H9 (cell line): ENCODE measurements around the gene MYEF2. TPM values are rescaled to one million over a fixed set of nuclear protein-coding genes. Genes with fewer than 3 reads are reported as not detected.

ENCODE experiments used
- DNase-seq: peaks from one replicate; pipeline ENCODE4 v3.0.0-alpha.2; 2017
- H2AFZ ChIP-seq: one replicate; pipeline ENCODE4 v1.6.1; 2013; ENCODE audit warnings: mild to moderate bottlenecking, low read length, control low read depth, moderate library complexity
- H2AK5ac ChIP-seq: 2 replicates; pipeline ENCODE4 v1.6.1; 2013; ENCODE audit warnings: low read length, control low read depth, mixed read lengths; ENCODE audit not compliant: insufficient read length
- H2BK120ac ChIP-seq: one replicate; pipeline ENCODE4 v1.6.1; 2013; ENCODE audit warnings: low read depth, mild to moderate bottlenecking, low read length, control low read depth, inconsistent platforms; ENCODE audit not compliant: poor library complexity, severe bottlenecking
- H2BK12ac ChIP-seq: 2 replicates; pipeline ENCODE4 v1.6.1; 2013; ENCODE audit warnings: low read length, control low read depth, mixed read lengths, low read depth; ENCODE audit not compliant: insufficient read length
- H2BK15ac ChIP-seq: 2 replicates; pipeline ENCODE4 v1.6.1; 2013; ENCODE audit warnings: low read depth, low read length, control low read depth
- H2BK20ac ChIP-seq: one replicate; pipeline ENCODE4 v1.6.1; 2013; ENCODE audit warnings: low read depth, mild to moderate bottlenecking, low read length, control low read depth, inconsistent platforms; ENCODE audit not compliant: poor library complexity, severe bottlenecking
- H2BK5ac ChIP-seq: 2 replicates; pipeline ENCODE4 v1.6.1; 2013; ENCODE audit warnings: low read length, control low read depth, mixed read lengths; ENCODE audit not compliant: insufficient read length
- H3K14ac ChIP-seq: 2 replicates; pipeline ENCODE4 v1.6.1; 2013; ENCODE audit warnings: low read length, control low read depth; ENCODE audit not compliant: insufficient read depth
- H3K18ac ChIP-seq: 2 replicates; pipeline ENCODE4 v1.6.1; 2013; ENCODE audit warnings: low read depth, mild to moderate bottlenecking, mixed read lengths, low read length, control low read depth; ENCODE audit not compliant: insufficient read length
- H3K23ac ChIP-seq: 2 replicates; pipeline ENCODE4 v1.6.1; 2013; ENCODE audit warnings: low read length, control low read depth, mixed read lengths, low read depth; ENCODE audit not compliant: insufficient read length
- H3K23me2 ChIP-seq: 2 replicates; pipeline ENCODE4 v1.6.1; 2013; ENCODE audit warnings: low read depth, mild to moderate bottlenecking, mixed read lengths, low read length, control low read depth; ENCODE audit not compliant: insufficient read length, poor library complexity, severe bottlenecking
- H3K27ac ChIP-seq: 2 replicates; pipeline ENCODE4 v1.5.1; 2013; ENCODE audit warnings: low read length, control low read depth, mixed read lengths, low read depth; ENCODE audit not compliant: insufficient read length
- H3K27me3 ChIP-seq: 2 replicates; pipeline ENCODE4 v1.6.1; 2013; ENCODE audit warnings: low read length, control low read depth, inconsistent platforms; ENCODE audit not compliant: insufficient read depth
- H3K4ac ChIP-seq: 2 replicates; pipeline ENCODE4 v1.6.1; 2013; ENCODE audit warnings: low read depth, mild to moderate bottlenecking, control low read depth, inconsistent platforms, low read length, moderate library complexity
- H3K4me1 ChIP-seq: 2 replicates; pipeline ENCODE4 v1.6.1; 2013; ENCODE audit warnings: low read length, control low read depth, inconsistent platforms; ENCODE audit not compliant: insufficient read depth
- H3K4me2 ChIP-seq: 2 replicates; pipeline ENCODE4 v1.6.1; 2013; ENCODE audit warnings: low read length, control low read depth, mixed read lengths; ENCODE audit not compliant: insufficient read length, insufficient read depth
- H3K56ac ChIP-seq: 2 replicates; pipeline ENCODE4 v1.6.1; 2013; ENCODE audit warnings: low read depth, mild to moderate bottlenecking, mixed read lengths, low read length, control low read depth; ENCODE audit not compliant: insufficient read length
- H3K79me1 ChIP-seq: 2 replicates; pipeline ENCODE4 v1.6.1; 2013; ENCODE audit warnings: low read depth, mild to moderate bottlenecking, moderate library complexity, low read length, control low read depth, inconsistent platforms; ENCODE audit not compliant: insufficient read depth, poor library complexity, severe bottlenecking
- H3K79me2 ChIP-seq: 2 replicates; pipeline ENCODE4 v1.6.1; 2013; ENCODE audit warnings: low read length, control low read depth, inconsistent platforms; ENCODE audit not compliant: insufficient read depth
- H3K9ac ChIP-seq: 2 replicates; pipeline ENCODE4 v1.6.1; 2013; ENCODE audit warnings: low read length, control low read depth, mixed read lengths; ENCODE audit not compliant: insufficient read length; ENCODE audit errors: extremely low read depth
- H3K9me3 ChIP-seq: one replicate; pipeline ENCODE4 v1.6.1; 2013; ENCODE audit warnings: low read depth, low read length, inconsistent platforms; ENCODE audit not compliant: control insufficient read depth
- H3T11ph ChIP-seq: one replicate; pipeline ENCODE4 v1.6.1; 2013; ENCODE audit warnings: mild to moderate bottlenecking, low read length, control low read depth, inconsistent platforms
- H4K20me1 ChIP-seq: one replicate; pipeline ENCODE4 v1.6.1; 2013; ENCODE audit not compliant: control insufficient read depth, insufficient read length, insufficient read depth
- H4K5ac ChIP-seq: 2 replicates; pipeline ENCODE4 v1.6.1; 2013; ENCODE audit warnings: low read depth, mild to moderate bottlenecking, mixed read lengths, low read length, control low read depth; ENCODE audit not compliant: insufficient read length
- H4K8ac ChIP-seq: replicated peaks from 2 replicates; pipeline ENCODE4 v1.6.1; 2013; ENCODE audit warnings: low read length, control low read depth, mixed read lengths, low read depth; ENCODE audit not compliant: insufficient read length
- H4K91ac ChIP-seq: 2 replicates; pipeline ENCODE4 v1.6.1; 2013; ENCODE audit warnings: low read depth, mild to moderate bottlenecking, moderate library complexity, mixed read lengths, low read length, control low read depth; ENCODE audit not compliant: insufficient read length
- H3K27ac Mint-ChIP-seq, 3 experiments: 2 replicates in 2 of 3; 3 replicates in 1 of 3; pipeline ENCODE4 v1.8.0; 2020 to 2021; ENCODE audit warnings: mixed read lengths in 3 of 3, mild to moderate bottlenecking in 1 of 3, moderate library complexity in 1 of 3
- H3K27me3 Mint-ChIP-seq: 2 replicates; pipeline ENCODE4 v1.8.0; 2021; ENCODE audit warnings: low read depth, mild to moderate bottlenecking, moderate library complexity, mixed read lengths
- H3K36me3 Mint-ChIP-seq, 3 experiments: 2 replicates in 2 of 3; 3 replicates in 1 of 3; pipeline ENCODE4 v1.8.0; 2020 to 2021; ENCODE audit warnings: low read depth in 3 of 3, mixed read lengths in 3 of 3; ENCODE audit not compliant: insufficient read depth in 1 of 3
- H3K4me1 Mint-ChIP-seq, 2 experiments: 2 replicates each; pipeline ENCODE4 v1.8.0; 2020; ENCODE audit warnings: mixed read lengths in 2 of 2
- H3K4me3 Mint-ChIP-seq, 2 experiments: 2 replicates in 1 of 2; 3 replicates in 1 of 2; pipeline ENCODE4 v1.8.0; 2020 to 2021; ENCODE audit warnings: mild to moderate bottlenecking in 2 of 2, mixed read lengths in 2 of 2, moderate library complexity in 1 of 2
- H3K9me3 Mint-ChIP-seq, 2 experiments: 2 replicates in 1 of 2; 3 replicates in 1 of 2; pipeline ENCODE4 v1.8.0; 2020; ENCODE audit warnings: mild to moderate bottlenecking in 2 of 2, mixed read lengths in 2 of 2, moderate library complexity in 1 of 2
- CTCF ChIP-seq: fragments of 200-600 bp; sonication (generic); conservative IDR thresholded peaks from 3 replicates; pipeline ENCODE4 v1.8.0; 2021; ENCODE audit warnings: antibody characterized with exemption, mild to moderate bottlenecking
- WGBS: extraction: QIAGEN DNeasy Blood & Tissue Kit; methylation state at CpG from one replicate; pipeline ENCODE4 v1.1.7; 2013; ENCODE audit warnings: missing lambda C conversion rate, low lambda C conversion rate, mixed read lengths; ENCODE audit not compliant: insufficient read length; ENCODE audit errors: extremely low coverage; 5-methylcytosine and 5-hydroxymethylcytosine counted together
- total RNA-seq: library from RNA; stranded (reverse); gene quantifications from 2 replicates; pipeline ENCODE4 v1.2.1, GENCODE V29; 2021

MYEF2 gene
- total RNA-seq, 1 experiment from 2014 or later, result 85.2 TPM

- Histone ChIP-seq H4K20me1 (no peaks in the 10 kb centered on the region), H3K23me2 (peaks cover 11% of the 10 kb centered on the region)
Measured at GRCh38 chr15:48191574-48192225, 13.6 kb upstream of the MYEF2 start, which contains the start of gene CTXN2. CTXN2 (plus strand) TSS chr15:48191665; CDS start chr15:48201301, 9,636 bp downstream.

More at GRCh38 chr15:48191574-48192225, 13.6 kb upstream of the MYEF2 start, which contains the start of gene CTXN2:
- no peaks in the 10 kb centered on the region; a peak in 1 of 5 replicates for H3K9me3 Mint-ChIP-seq
- Histone ChIP-seq H3K9me3 (no peaks in the 10 kb centered on the region), H3T11ph (no peak within 1 kb of the TSS), H3K9ac (no peak within 1 kb of the TSS), H3K79me2 (no peaks in the 10 kb centered on the region), H3K23ac (no peak within 1 kb of the TSS), H3K4me1 (no peaks in the 10 kb centered on the region; the same call in 1 of the 2 replicates), H4K5ac (no peak within 1 kb of the TSS), H4K8ac (no peak within 1 kb of the TSS), H2BK5ac (no peak within 1 kb of the TSS), H3K27me3 (no peaks in the 10 kb centered on the region), H2BK120ac (no peak within 1 kb of the TSS), H2BK12ac (no peak within 1 kb of the TSS), H3K18ac (no peak within 1 kb of the TSS), H4K91ac (no peak within 1 kb of the TSS), H3K56ac (no peak within 1 kb of the TSS), H3K4ac (no peak within 1 kb of the TSS), H2AK5ac (no peak within 1 kb of the TSS), H2BK20ac (no peak within 1 kb of the TSS), H3K4me2 (peak within 1 kb of the TSS; percentile 85), H2BK15ac (no peak within 1 kb of the TSS), H2AFZ (no peak within 1 kb of the TSS), H3K79me1 (no peaks in the 10 kb centered on the region), H3K27ac (no peak within 1 kb of the TSS), H3K14ac (no peak within 1 kb of the TSS)
- no peak for TF ChIP-seq CTCF
- DNase-seq, result no peak
- no peak within 1 kb of the TSS; a peak in 1 of 7 replicates for H3K27ac Mint-ChIP-seq
- no peaks in the 10 kb centered on the region for H3K36me3 Mint-ChIP-seq
- H3K4me1 Mint-ChIP-seq, result peaks cover 12 to 16% of the 10 kb centered on the region in 2 experiments
- peak within 1 kb of the TSS in 1 of 2 experiments; percentile 81; a peak in 4 of 5 replicates for H3K4me3 Mint-ChIP-seq
- WGBS, result no CpG with 5 or more reads among the region's 31 CpGs
- no peaks in the 10 kb centered on the region for H3K27me3 Mint-ChIP-seq
